Metanephros (tissue), 1 donor: ENCODE data around the gene MRPL14. TPM values are rescaled to one million over a fixed set of nuclear protein-coding genes. Genes with fewer than 3 reads are reported as not detected.

Experiments used
- total RNA-seq: library from RNA; depleted of rRNA; stranded (reverse); fragments of >200 nt; gene quantifications from one replicate; pipeline ENCODE4 v1.2.3, GENCODE V29; 2014

Gene MRPL14
- total RNA-seq: 34.6 TPM

GRCh38 chr6:44127186-44128019 is at the start of gene MRPL14, which contains the start of gene TMEM63B:
MRPL14 (minus strand) TSS chr6:44127452; CDS start chr6:44116611, 10,841 bp downstream.
TMEM63B (plus strand) TSS chr6:44127554; CDS start chr6:44134585, 7,031 bp downstream.

GRCh38 chr6:44158770-44159228 is 31.5 kb upstream of the MRPL14 start, which contains the start of gene CAPN11:
CAPN11 (plus strand) TSS chr6:44158820; CDS start chr6:44158849, 29 bp downstream.

Other genes starting within 250 kb of the MRPL14 start
- 29.7 TPM for gene TMEM63B, start 102 bp upstream of the MRPL14 start, total RNA-seq
- gene CAPN11, start 31.4 kb upstream of the MRPL14 start, total RNA-seq: 0.35 TPM
- gene MYMX, start 89.5 kb upstream of the MRPL14 start, total RNA-seq: 0.35 TPM
- 49.7 TPM for gene SLC29A1, start 96.1 kb upstream of the MRPL14 start, total RNA-seq
- 440 TPM for gene HSP90AB1, start 119.6 kb upstream of the MRPL14 start, total RNA-seq
- 46.0 TPM for gene SLC35B2, start 130.1 kb upstream of the MRPL14 start, total RNA-seq
- gene NFKBIE, start 138.1 kb upstream of the MRPL14 start, total RNA-seq: 13.9 TPM
- gene TMEM151B, start 143.0 kb upstream of the MRPL14 start, total RNA-seq: 0.41 TPM
- 21.3 TPM for gene AARS2, start 185.9 kb upstream of the MRPL14 start, total RNA-seq
- gene SPATS1, start 215.2 kb upstream of the MRPL14 start, total RNA-seq: not detected